NCI-H748 treated with DMSO at 0.1 percent for 48 hours (cell line): ENCODE results near the gene COPG2.
A peak's percentile ranks its signal among the peaks of the same experiment; 100 is the strongest.
"Not testable (repeated sequence)": the region's sequence is repeated elsewhere in the genome, so short reads cannot be mapped to it uniquely, and the experiment has no call there.

Experiments used
- DNase-seq: peaks from one replicate; lab custom pipeline; 2025; lab: John Stamatoyannopoulos, UW

COPG2 gene

DNA sequence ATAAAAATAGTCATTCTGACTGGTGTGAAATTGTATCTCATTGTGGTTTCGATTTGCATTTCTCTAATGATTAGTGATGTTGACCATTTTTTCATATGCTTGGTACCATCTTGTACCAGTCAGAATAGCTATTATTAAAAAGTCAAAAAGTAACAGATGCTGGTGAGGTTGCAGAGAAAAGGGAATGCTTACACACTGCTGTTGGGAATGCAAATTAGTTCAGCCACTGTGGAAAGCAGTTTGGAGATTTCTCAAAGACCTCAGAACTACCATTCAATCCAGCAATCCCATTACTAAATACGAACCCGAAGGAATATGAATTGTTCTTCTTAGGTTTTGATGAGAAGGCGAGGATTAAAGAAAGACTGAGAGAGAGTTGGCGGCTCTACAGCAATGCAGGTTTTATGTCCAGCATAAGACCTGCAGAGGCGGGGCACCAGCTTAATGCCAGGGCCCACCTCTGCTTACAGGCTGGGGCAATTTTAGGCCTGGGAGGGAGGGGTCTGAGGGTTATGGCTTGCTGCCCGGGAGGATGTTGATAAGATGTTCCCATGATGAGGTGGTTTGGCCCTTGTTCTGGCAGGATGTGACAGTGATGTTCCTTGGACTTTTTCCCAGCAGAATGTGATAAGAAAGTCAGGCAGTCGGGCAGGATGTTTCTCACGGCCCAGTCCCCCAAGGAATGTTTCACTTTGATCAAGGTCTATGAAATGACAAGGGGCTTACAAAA lies 102.2 kb downstream of the COPG2 start:
- DNase-seq, result no peak

GRCh38 chr7:130560972-130561371 lies 107.6 kb downstream of the COPG2 start:
- peak; percentile 73 for DNase-seq

DNA sequence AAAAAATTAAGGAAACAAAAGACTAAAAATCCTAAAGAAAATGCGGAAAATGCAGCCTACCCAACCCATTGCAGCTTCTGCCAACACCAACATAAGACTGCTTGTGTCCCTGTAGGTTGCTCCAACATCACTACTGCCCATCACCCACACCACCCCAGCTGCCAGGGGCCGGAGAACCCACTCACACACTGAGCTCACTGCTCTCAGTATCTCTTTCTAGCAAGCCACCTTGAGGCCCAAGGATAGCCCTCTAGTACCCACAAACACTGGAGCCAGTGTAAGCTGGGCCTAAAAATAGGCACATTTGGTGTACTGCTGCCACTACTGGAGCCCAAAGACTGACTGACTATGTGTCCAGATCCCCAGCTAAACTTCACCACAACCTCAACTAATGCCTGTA lies 109.4 kb downstream of the COPG2 start:
- DNase-seq, result peak; percentile 20

GRCh38 chr7:130554481-130554880 lies 114.1 kb downstream of the COPG2 start:
- DNase-seq, result no peak

GRCh38 chr7:130553398-130554029 lies 115.0 kb downstream of the COPG2 start:
- DNase-seq, result no peak

- no peak for DNase-seq
Observed at GRCh38 chr7:130544356-130544755, 124.2 kb downstream of the COPG2 start.

- no peak for DNase-seq
Observed at GRCh38 chr7:130543487-130544010, 125.0 kb downstream of the COPG2 start.

- not testable (repeated sequence) for DNase-seq
Observed at GRCh38 chr7:130542297-130542696, 126.3 kb downstream of the COPG2 start.

DNA sequence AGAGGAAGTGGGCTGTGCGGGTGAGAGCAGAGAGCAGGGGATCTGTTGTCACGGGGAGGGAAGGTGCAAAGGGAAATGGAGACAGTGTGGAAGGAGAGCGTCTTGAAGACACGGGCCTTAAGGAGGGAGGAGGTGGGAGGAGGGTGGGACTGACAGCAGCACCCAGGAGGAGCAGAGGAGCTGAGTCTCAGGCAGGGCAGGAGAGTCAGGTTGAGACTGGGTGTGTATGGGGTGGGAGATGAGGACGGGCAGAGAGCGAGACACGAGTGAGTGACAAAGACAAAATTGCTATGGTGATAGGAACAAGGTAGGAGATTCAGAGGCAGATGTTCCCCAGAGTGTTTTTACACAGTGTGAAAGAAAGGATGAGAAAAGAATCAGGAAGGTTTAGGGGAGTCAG lies 127.3 kb downstream of the COPG2 start:
- DNase-seq, result not testable (repeated sequence)

- not testable (repeated sequence) for DNase-seq
Observed at GRCh38 chr7:130537894-130538293, 130.7 kb downstream of the COPG2 start.

GRCh38 chr7:130529417-130529816 lies 139.1 kb downstream of the COPG2 start:
- no peak for DNase-seq

DNA sequence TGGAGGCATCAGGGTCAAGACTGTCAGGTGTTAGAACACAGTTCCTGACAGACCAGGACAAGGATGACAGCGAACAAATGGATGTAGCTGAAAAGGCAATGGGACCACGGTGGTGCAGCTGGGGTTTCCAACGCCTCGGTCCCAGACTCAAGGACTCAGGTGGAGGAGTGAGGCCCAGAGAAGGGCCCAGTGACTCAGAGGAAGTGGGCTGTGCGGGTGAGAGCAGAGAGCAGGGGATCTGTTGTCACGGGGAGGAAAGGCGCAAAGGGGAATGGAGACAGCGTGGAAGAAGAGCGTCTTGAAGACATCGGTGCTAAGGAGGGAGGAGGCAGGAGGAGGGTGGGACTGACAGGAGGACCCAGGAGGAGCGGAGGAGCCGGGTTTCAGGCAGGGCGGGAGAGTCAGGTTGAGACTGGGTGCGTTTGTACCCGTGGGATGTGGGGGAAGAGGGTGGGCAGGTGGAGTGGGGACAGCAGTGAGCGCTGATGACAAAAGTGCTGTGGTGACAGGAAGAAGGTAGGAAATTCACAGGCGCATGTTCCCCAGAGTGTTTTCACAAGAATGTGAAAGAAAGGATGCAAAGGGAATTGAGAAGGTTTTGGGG lies 140.7 kb downstream of the COPG2 start:
- DNase-seq, result not testable (repeated sequence)

GRCh38 chr7:130524628-130525027 lies 143.9 kb downstream of the COPG2 start:
- DNase-seq, result no peak

DNA sequence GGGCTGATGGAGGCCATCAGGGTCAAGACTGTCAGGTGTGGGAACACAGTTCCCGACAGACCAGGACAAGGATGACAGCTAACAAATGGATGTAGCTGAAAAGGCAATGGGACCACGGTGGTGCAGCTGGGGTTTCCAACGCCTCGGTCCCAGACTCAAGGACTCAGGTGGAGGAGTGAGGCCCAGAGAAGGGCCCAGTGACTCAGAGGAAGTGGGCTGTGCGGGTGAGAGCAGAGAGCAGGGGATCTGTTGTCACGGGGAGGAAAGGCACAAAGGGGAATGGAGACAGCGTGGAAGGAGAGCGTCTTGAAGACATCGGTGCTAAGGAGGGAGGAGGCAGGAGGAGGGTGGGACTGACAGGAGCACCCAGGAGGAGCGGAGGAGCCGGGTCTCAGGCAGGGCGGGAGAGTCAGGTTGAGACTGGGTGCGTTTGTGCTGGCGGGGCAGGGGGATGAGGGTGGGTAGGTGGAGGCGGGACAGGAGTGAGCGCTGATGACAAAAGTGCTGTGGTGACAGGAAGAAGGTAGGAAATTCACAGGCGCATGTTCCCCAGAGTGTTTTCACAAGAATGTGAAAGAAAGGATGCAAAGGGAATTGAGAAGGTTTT lies 144.9 kb downstream of the COPG2 start:
- not testable (repeated sequence) for DNase-seq

DNA sequence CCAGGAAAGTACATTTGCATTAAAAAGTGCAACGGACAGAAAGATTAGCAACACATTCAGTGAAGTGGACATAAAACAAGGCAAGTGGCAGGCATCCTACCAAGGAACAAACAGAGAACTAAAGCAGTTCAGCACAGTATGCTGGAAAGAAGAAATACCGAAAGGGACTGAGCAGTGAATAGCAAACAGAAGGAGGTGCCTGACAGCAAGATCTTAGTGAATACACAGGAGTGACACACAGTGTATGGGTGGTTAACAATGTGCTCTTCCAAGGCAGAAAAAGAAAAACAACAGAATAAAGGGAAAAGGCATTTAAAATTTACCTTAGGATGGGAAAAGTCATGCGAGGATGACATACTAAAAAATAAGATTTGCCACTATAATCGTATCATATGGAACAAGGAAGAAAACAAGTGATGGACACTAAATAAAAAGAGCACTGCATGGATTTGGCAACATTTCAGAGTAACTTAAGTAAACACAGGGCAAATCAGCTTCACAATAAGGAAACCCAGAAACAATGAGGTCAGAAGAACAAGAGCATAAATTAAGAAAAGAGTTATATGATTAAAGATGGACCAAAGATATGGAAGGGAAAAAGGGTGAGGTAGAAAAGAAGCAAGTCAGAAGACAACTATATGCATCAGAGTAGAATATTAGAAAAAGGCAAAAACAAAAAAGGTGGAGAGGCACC lies 147.1 kb downstream of the COPG2 start:
- DNase-seq, result no peak

- no peak for DNase-seq
Observed at GRCh38 chr7:130515315-130516040, 153.1 kb downstream of the COPG2 start.

GRCh38 chr7:130513447-130513846 lies 155.1 kb downstream of the COPG2 start:
- no peak for DNase-seq

- DNase-seq, result not testable (repeated sequence)
Observed at GRCh38 chr7:130512038-130512437, 156.5 kb downstream of the COPG2 start.

- no peak for DNase-seq
Observed at GRCh38 chr7:130506358-130506757, 162.2 kb downstream of the COPG2 start.

DNA sequence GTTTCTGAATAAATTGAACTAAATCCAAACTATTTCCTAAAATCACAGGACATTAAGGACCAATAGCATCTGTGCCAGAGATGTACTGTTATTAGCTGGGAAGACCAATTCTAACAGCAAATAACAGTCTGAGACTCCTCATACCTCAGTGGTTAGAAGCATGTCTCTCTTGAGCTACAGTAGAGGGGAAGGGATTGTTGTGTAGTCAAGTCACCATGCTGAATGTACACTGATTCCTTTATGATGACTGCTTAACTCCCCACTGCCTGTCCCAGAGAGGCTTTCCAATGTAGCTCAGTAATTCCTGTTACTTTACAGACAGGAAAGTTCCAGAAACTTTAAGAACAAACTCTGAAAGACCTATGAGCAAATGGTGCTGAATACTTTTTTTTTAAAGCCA lies 162.8 kb downstream of the COPG2 start:
- DNase-seq, result no peak

DNA sequence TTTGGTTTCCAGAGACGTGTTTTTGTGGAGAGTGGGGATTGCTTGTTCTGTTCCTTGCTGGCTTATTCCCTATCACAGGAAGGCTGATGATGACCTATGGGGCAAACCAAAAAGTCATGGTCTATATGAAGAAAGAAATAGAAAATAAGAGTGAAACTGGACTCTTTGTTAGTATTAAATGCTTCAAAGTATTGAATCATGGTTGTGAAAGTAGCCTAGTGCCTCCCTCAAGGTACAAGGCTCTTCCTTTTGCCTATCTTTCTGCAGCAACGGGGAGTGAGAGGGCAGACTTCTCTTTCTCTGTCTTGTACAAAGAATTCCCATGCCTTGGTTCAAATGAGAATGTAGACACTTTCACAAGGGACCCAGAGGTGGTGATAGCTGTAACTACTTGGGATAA lies 167.6 kb downstream of the COPG2 start:
- no peak for DNase-seq
